ENCODE data around the gene WNT2B. TPM values are rescaled to one million over a fixed set of nuclear protein-coding genes. Genes with fewer than 3 reads are reported as not detected.

WNT2B gene
- total and polyA plus RNA-seq, 2 of the 8 experiments (the other 6 are each of a cell fraction or from before 2014, with no cell fraction given), result 0.33 to 2.0 TPM

GRCh38 chr1:112528076-112528475 is 19.3 kb downstream of the WNT2B start (continued):
- no peak for TF ChIP-seq CHD7 (IDR thresholded peaks at IDR 0.05; ENCODE audit: insufficient replicate concordance, low read length)
- no peak for TF ChIP-seq HDAC2 (IDR thresholded peaks at IDR 0.05; ENCODE audit: borderline replicate concordance in 1 of 2, low read depth in 2 of 2, low read length in 2 of 2)
- no peak for TF ChIP-seq CTCF (IDR thresholded peaks at IDR 0.05; ENCODE audit: control extremely low read depth in 1 of 3, insufficient read depth in 1 of 3, low read depth in 1 of 3, low read length in 3 of 3)
